Liver (tissue), 9 donors: ENCODE results near the gene IL26. TPM values are rescaled to one million over a fixed set of nuclear protein-coding genes. Genes with fewer than 3 reads are reported as not detected.

Source experiments
- DNase-seq: peaks from one replicate; pipeline ENCODE4 v3.0.0-alpha.2; 2017; ENCODE audit warnings: low spot score
- H3K27ac ChIP-seq, 2 donors: one replicate each; pipeline ENCODE4 v1.7.0; 2013; ENCODE audit warnings: inconsistent platforms in 2 of 2, low read length in 2 of 2, control low read depth in 1 of 2, low read depth in 1 of 2, mild to moderate bottlenecking in 1 of 2
- H3K27me3 ChIP-seq, 4 donors: one replicate each; pipeline versions ENCODE4 v1.6.1 to v1.7.0; 2013; ENCODE audit warnings: low read length in 3 of 4, inconsistent platforms in 1 of 4, mild to moderate bottlenecking in 1 of 4, moderate library complexity in 1 of 4; ENCODE audit not compliant: control insufficient read depth in 4 of 4, insufficient read depth in 4 of 4
- H3K36me3 ChIP-seq, 4 donors: one replicate each; pipeline versions ENCODE4 v1.6.1 to v1.7.0; 2013; ENCODE audit warnings: low read length in 3 of 4, mild to moderate bottlenecking in 3 of 4, low read depth in 1 of 4, moderate library complexity in 1 of 4; ENCODE audit not compliant: control insufficient read depth in 4 of 4, insufficient read depth in 3 of 4
- H3K4me1 ChIP-seq, 4 donors: one replicate each; pipeline versions ENCODE4 v1.6.1 to v1.7.0; 2013; ENCODE audit warnings: low read length in 3 of 4, mild to moderate bottlenecking in 3 of 4, moderate library complexity in 1 of 4; ENCODE audit not compliant: control insufficient read depth in 4 of 4, insufficient read depth in 4 of 4
- H3K4me3 ChIP-seq, 3 donors: one replicate each; pipeline versions ENCODE4 v1.6.1 to v1.7.0; 2013; ENCODE audit warnings: low read length in 3 of 3, control low read depth in 1 of 3, low read depth in 1 of 3, mild to moderate bottlenecking in 1 of 3
- H3K9ac ChIP-seq, 2 donors: one replicate each; pipeline ENCODE4 v1.7.0; 2013; ENCODE audit warnings: low read length in 2 of 2, mild to moderate bottlenecking in 2 of 2, moderate library complexity in 2 of 2, control low read depth in 1 of 2, low read depth in 1 of 2
- H3K9me3 ChIP-seq, 4 donors: one replicate each; pipeline versions ENCODE4 v1.6.1 to v1.7.0; 2013; ENCODE audit warnings: low read length in 3 of 4; ENCODE audit not compliant: control insufficient read depth in 4 of 4
- ATF3 ChIP-seq: IDR thresholded peaks from 2 replicates; pipeline ENCODE4 v1.6.1; 2016; ENCODE audit warnings: antibody characterized with exemption
- CTCF ChIP-seq: fragments of 150-350 bp; IDR thresholded peaks from 2 replicates; pipeline ENCODE4 v1.5.1; 2017; ENCODE audit warnings: improper control_type of control experiment, low read depth, low read length; ENCODE audit not compliant: missing input control
- FOXA1 ChIP-seq: IDR thresholded peaks from 2 replicates; pipeline ENCODE4 v1.6.1; 2016; ENCODE audit warnings: antibody characterized with exemption
- FOXA2 ChIP-seq: IDR thresholded peaks from 2 replicates; pipeline ENCODE4 v1.6.1; 2016; ENCODE audit warnings: antibody characterized with exemption
- GABPA ChIP-seq, 2 donors: IDR thresholded peaks in 1 of 2; conservative IDR thresholded peaks in 1 of 2; 2 replicates each; pipeline ENCODE4 v1.6.1; 2016; ENCODE audit warnings: antibody characterized with exemption in 2 of 2, mild to moderate bottlenecking in 1 of 2, moderate library complexity in 1 of 2
- HNF4A ChIP-seq, 2 donors: conservative IDR thresholded peaks; 2 replicates each; pipeline ENCODE4 v1.6.1; 2016; ENCODE audit warnings: antibody characterized with exemption in 2 of 2, mild to moderate bottlenecking in 2 of 2
- HNF4G ChIP-seq: IDR thresholded peaks from 2 replicates; pipeline ENCODE4 v1.6.1; 2016; ENCODE audit warnings: antibody characterized with exemption
- JUND ChIP-seq, 2 donors: IDR thresholded peaks; 2 replicates each; pipeline ENCODE4 v1.6.1; 2016; ENCODE audit warnings: antibody characterized with exemption in 2 of 2
- MAX ChIP-seq: IDR thresholded peaks from 2 replicates; pipeline ENCODE4 v1.6.1; 2016; ENCODE audit warnings: antibody characterized with exemption
- RAD21 ChIP-seq, 2 donors: IDR thresholded peaks; 2 replicates each; pipeline ENCODE4 v1.6.1; 2016; ENCODE audit warnings: antibody characterized with exemption in 2 of 2, mild to moderate bottlenecking in 2 of 2
- RXRA ChIP-seq, 2 donors: IDR thresholded peaks; 2 replicates each; pipeline ENCODE4 v1.6.1; 2017 to 2018; ENCODE audit warnings: antibody characterized with exemption in 2 of 2, mild to moderate bottlenecking in 1 of 2
- SP1 ChIP-seq: IDR thresholded peaks from 2 replicates; pipeline ENCODE4 v1.6.1; 2018; ENCODE audit warnings: antibody characterized with exemption, mild to moderate bottlenecking
- TAF1 ChIP-seq: conservative IDR thresholded peaks from 2 replicates; pipeline ENCODE4 v1.6.1; 2016; ENCODE audit warnings: antibody characterized with exemption, mild to moderate bottlenecking
- YY1 ChIP-seq: IDR thresholded peaks from 2 replicates; pipeline ENCODE4 v1.6.1; 2016; ENCODE audit warnings: antibody characterized with exemption, mild to moderate bottlenecking
- ZBTB33 ChIP-seq: IDR thresholded peaks from 2 replicates; pipeline ENCODE4 v1.6.1; 2016; ENCODE audit warnings: antibody characterized with exemption
- WGBS: extraction: QIAGEN DNeasy Blood & Tissue Kit; methylation state at CpG from one replicate; pipeline ENCODE4 v1.1.7; 2013; 5-methylcytosine and 5-hydroxymethylcytosine counted together
- polyA plus RNA-seq, 2 donors: library from polyadenylated mRNA; stranded (reverse) in 1 of 2; unstranded in 1 of 2; fragments of 200-250 nt in 1 of 2; fragments of >200 nt in 1 of 2; fragmentation: Nextera tagmentation in 1 of 2; extraction: Ambion mirVana in 1 of 2; gene quantifications; one replicate each; pipeline versions ENCODE4 v1.2.1 to v1.2.3, GENCODE V29; 2013 to 2015
- total RNA-seq, 2 donors: library from RNA; depleted of rRNA; stranded (reverse); fragments of >200 nt; gene quantifications; one replicate each; pipeline ENCODE4 v1.2.3, GENCODE V29; 2014
- donor health status: healthy.
- donor health status: healthy.
- donor health status: healthy.
- donor health status: healthy.
- donor health status: healthy.

The IL26 gene
- total and polyA plus RNA-seq, 4 donors = not detected

GRCh38 chr12:68156636-68157035 is 69.0 kb downstream of the IL26 start (continued):
- TF ChIP-seq ZBTB33 = no peak

- 64% methylated on average over 1 of the region's 1 CpG for WGBS
- no peak overlapping the region for H3K9ac ChIP-seq
- no peaks in the 10 kb centered on the region for H3K36me3 ChIP-seq
- no peak overlapping the region for H3K27ac ChIP-seq
- no peak for TF ChIP-seq JUND (IDR thresholded peaks at IDR 0.05)
- TF ChIP-seq YY1 = no peak
- no peak for TF ChIP-seq MAX
- no peak for TF ChIP-seq SP1
- no peak for TF ChIP-seq GABPA (IDR thresholded peaks at IDR 0.05 in 1 of 2, conservative IDR thresholded peaks at IDR 0.05 in 1 of 2)
- TF ChIP-seq FOXA1 = no peak
- no peak for TF ChIP-seq TAF1
- no peak for TF ChIP-seq RAD21 (IDR thresholded peaks at IDR 0.05)
- no peak for TF ChIP-seq HNF4G
- TF ChIP-seq RXRA (IDR thresholded peaks at IDR 0.05) = no peak
- no peak for TF ChIP-seq ZBTB33
- TF ChIP-seq FOXA2 = no peak
- TF ChIP-seq CTCF = no peak
- no peak for TF ChIP-seq ATF3
- no peak for TF ChIP-seq HNF4A (conservative IDR thresholded peaks at IDR 0.05)
- peaks cover 0 to 4% (median 0%) of the 10 kb centered on the region in 4 donors for H3K27me3 ChIP-seq
- H3K4me1 ChIP-seq = no peaks in the 10 kb centered on the region
- no peak for DNase-seq
- no peak overlapping the region for H3K4me3 ChIP-seq
- H3K9me3 ChIP-seq = no peaks in the 10 kb centered on the region
Observed at GRCh38 chr12:68154779-68155178, 70.8 kb downstream of the IL26 start.

Other genes with a start within 250 kb of the IL26 start
- 1 to 10 TPM in 1 of 2 donors, not detected in 1; 1.0 TPM for gene IFNG-AS1, start 236.4 kb downstream of the IL26 start, total RNA-seq
- gene IFNG-AS1, start 236.4 kb downstream of the IL26 start, polyA plus RNA-seq = under 1 TPM in 1 of 2 donors, not detected in 1; 0.24 TPM
- gene IFNG, start 66.1 kb downstream of the IL26 start, total RNA-seq = under 1 TPM in 1 of 2 donors, not detected in 1; 0.08 TPM
- not detected for gene IFNG, start 66.1 kb downstream of the IL26 start, polyA plus RNA-seq
- not detected for gene IL22, start 27.8 kb upstream of the IL26 start, total RNA-seq
- gene IL22, start 27.8 kb upstream of the IL26 start, polyA plus RNA-seq = not detected
- gene MDM1, start 106.6 kb upstream of the IL26 start, total RNA-seq = 10 to 100 TPM in 1 of 2 donors, 1 to 10 TPM in 1; 6.5 to 12.9 TPM
- 1 to 10 TPM; 2.0 to 3.8 TPM for gene MDM1, start 106.6 kb upstream of the IL26 start, polyA plus RNA-seq